Measurements from ENCODE around the gene RUVBL1.

The RUVBL1 gene

DNA sequence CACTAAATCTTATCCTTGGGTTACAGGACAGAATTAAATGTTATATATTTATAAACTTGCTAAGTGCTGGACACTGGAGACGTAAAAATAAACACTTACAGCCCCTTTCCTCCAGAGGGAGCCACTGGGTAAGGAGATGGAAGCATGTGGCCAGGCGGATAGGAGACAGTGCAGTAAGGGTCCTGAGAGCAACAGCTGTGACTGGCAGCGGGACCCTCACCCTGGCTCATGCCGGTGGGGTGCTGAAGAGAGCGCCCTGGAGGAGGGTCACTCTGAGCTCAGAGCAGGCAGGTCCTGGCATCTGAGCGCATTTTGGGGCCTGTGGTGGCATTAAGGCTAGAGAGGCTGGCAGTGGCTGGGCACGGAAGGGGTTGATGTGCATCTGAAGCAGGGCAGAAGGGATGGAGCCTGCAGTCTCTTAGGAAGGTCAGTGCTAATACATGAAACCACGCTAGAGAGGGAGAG lies 55.4 kb downstream of the RUVBL1 start:
- no peak overlapping the region for H3K9ac ChIP-seq
- H3K36me3 ChIP-seq (ENCODE audit: control insufficient read depth, insufficient read depth, low read length) = no peaks in the 10 kb centered on the region
- H3K27ac ChIP-seq = no peak overlapping the region
- no peaks in the 10 kb centered on the region for H3K9me3 ChIP-seq (ENCODE audit: control insufficient read depth, low read length)
- H3K4me2 ChIP-seq (ENCODE audit: low read length) = no peak overlapping the region
- H3K4me3 ChIP-seq (ENCODE audit: low read depth, low read length) = no peak overlapping the region
- TF ChIP-seq CTCF (IDR thresholded peaks at IDR 0.05) = peak; percentile 53
- H3K27me3 ChIP-seq (ENCODE audit: control insufficient read depth, insufficient read depth, low read length) = no peaks in the 10 kb centered on the region
- no peaks in the 10 kb centered on the region for H3K79me2 ChIP-seq
- no peak overlapping the region for H2AFZ ChIP-seq
- peaks cover 11% of the 10 kb centered on the region for H3K4me1 ChIP-seq

DNA sequence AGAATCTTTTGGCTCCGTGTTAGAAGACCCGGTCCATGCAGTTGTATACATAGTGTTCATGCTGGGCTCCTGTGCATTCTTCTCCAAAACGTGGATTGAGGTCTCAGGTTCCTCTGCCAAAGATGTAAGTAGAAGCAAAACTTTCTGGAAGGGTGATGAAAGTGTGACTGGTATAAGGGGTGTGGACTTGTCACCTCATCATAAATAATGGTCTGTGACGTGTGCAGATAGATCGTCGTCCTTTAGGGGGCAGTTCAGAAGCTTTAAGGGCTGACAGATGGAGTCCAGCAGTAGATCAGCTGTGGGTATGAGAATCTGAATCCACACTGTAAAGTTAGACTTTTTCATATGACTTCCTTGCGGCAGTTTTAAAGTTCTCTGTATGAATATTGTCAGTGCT lies 56.1 kb downstream of the RUVBL1 start:
- Histone ChIP-seq H3K27ac (no peak overlapping the region), H3K4me2 (ENCODE audit: low read length) (no peak overlapping the region), H3K4me3 (ENCODE audit: low read depth, low read length) (no peak overlapping the region), H3K79me2 (no peaks in the 10 kb centered on the region), H3K27me3 (ENCODE audit: control insufficient read depth, insufficient read depth, low read length) (no peaks in the 10 kb centered on the region), H3K4me1 (peaks cover 8% of the 10 kb centered on the region), H2AFZ (no peak overlapping the region), H3K9ac (no peak overlapping the region), H3K36me3 (ENCODE audit: control insufficient read depth, insufficient read depth, low read length) (no peaks in the 10 kb centered on the region), H3K9me3 (ENCODE audit: control insufficient read depth, low read length) (no peaks in the 10 kb centered on the region)
- TF ChIP-seq CTCF (IDR thresholded peaks at IDR 0.05) = no peak

- Histone ChIP-seq H3K9me3 (ENCODE audit: control insufficient read depth, low read length) (no peaks in the 10 kb centered on the region), H3K4me1 (no peaks in the 10 kb centered on the region), H3K9ac (no peak overlapping the region), H3K27me3 (ENCODE audit: control insufficient read depth, insufficient read depth, low read length) (no peaks in the 10 kb centered on the region), H3K4me2 (ENCODE audit: low read length) (no peak overlapping the region), H2AFZ (no peak overlapping the region), H3K4me3 (ENCODE audit: low read depth, low read length) (no peak overlapping the region), H3K79me2 (peaks cover 6% of the 10 kb centered on the region), H3K27ac (no peak overlapping the region), H3K36me3 (ENCODE audit: control insufficient read depth, insufficient read depth, low read length) (no peaks in the 10 kb centered on the region)
- no peak for TF ChIP-seq CTCF (IDR thresholded peaks at IDR 0.05)
Observed at GRCh38 chr3:128066676-128067075, 56.9 kb downstream of the RUVBL1 start.

DNA sequence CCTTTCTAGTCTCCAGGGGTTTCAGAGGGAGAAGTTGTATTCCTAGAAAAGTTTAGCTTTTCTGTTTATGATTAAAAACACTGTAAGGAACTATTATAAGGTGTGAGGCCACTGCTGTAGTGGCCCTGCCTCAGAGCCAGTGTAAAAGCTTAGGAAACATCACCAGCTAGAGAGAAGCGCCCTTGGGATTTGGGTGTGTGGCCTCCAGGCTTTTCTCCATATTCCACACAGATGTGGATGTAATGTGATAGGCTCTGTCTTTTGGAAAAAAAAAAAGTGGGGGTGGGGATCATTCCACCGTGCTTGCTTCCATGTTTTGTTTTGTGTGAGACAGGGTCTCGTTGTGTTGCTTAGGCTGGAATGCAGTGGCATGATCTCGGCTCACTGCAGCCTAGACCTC lies 57.5 kb downstream of the RUVBL1 start:
- Histone ChIP-seq H3K27ac (no peak overlapping the region), H3K27me3 (ENCODE audit: control insufficient read depth, insufficient read depth, low read length) (no peaks in the 10 kb centered on the region), H3K36me3 (ENCODE audit: control insufficient read depth, insufficient read depth, low read length) (no peaks in the 10 kb centered on the region), H3K9ac (no peak overlapping the region), H3K79me2 (peaks cover 10% of the 10 kb centered on the region), H2AFZ (no peak overlapping the region), H3K9me3 (ENCODE audit: control insufficient read depth, low read length) (no peaks in the 10 kb centered on the region), H3K4me1 (no peaks in the 10 kb centered on the region), H3K4me2 (ENCODE audit: low read length) (no peak overlapping the region), H3K4me3 (ENCODE audit: low read depth, low read length) (no peak overlapping the region)
- no peak for TF ChIP-seq CTCF (IDR thresholded peaks at IDR 0.05)

GRCh38 chr3:128064962-128065361 lies 58.6 kb downstream of the RUVBL1 start:
- Histone ChIP-seq H3K79me2 (peaks cover 13% of the 10 kb centered on the region), H3K4me3 (ENCODE audit: low read depth, low read length) (no peak overlapping the region), H3K9ac (no peak overlapping the region), H3K4me2 (ENCODE audit: low read length) (no peak overlapping the region), H3K27me3 (ENCODE audit: control insufficient read depth, insufficient read depth, low read length) (no peaks in the 10 kb centered on the region), H3K27ac (no peak overlapping the region), H3K36me3 (ENCODE audit: control insufficient read depth, insufficient read depth, low read length) (no peaks in the 10 kb centered on the region), H3K9me3 (ENCODE audit: control insufficient read depth, low read length) (no peaks in the 10 kb centered on the region), H3K4me1 (no peaks in the 10 kb centered on the region), H2AFZ (no peak overlapping the region)
- TF ChIP-seq CTCF (IDR thresholded peaks at IDR 0.05) = no peak

Measured in parathyroid adenoma (tissue), 2 donors.